Small intestine (tissue), 7 donors: ENCODE measurements around the gene MFRP. TPM values are rescaled to one million over a fixed set of nuclear protein-coding genes. Genes with fewer than 3 reads are reported as not detected.

ENCODE experiments used
- DNase-seq, 2 donors: peaks; one replicate each; pipeline versions ENCODE4 v3.0.0 to v3.0.0-alpha.2; 2013
- FAIRE-seq: peaks from 2 replicates; lab custom pipeline; 2012; peaks lifted over from hg19 to GRCh38; lab: Jason Lieb, UNC
- H3K27ac ChIP-seq, 3 donors: one replicate each; pipeline ENCODE4 v1.5.1; 2013; ENCODE audit warnings: low read length in 2 of 3, mild to moderate bottlenecking in 2 of 3, control low read depth in 1 of 3, inconsistent platforms in 1 of 3, low read depth in 1 of 3, moderate library complexity in 1 of 3
- H3K27me3 ChIP-seq, 3 donors: one replicate each; pipeline ENCODE4 v1.6.1; 2013; ENCODE audit warnings: low read length in 3 of 3, inconsistent platforms in 1 of 3; ENCODE audit not compliant: control insufficient read depth in 3 of 3, insufficient read depth in 3 of 3
- H3K36me3 ChIP-seq, 3 donors: one replicate each; pipeline ENCODE4 v1.6.1; 2013; ENCODE audit warnings: low read length in 3 of 3, inconsistent platforms in 1 of 3, low read depth in 1 of 3, mild to moderate bottlenecking in 1 of 3, moderate library complexity in 1 of 3; ENCODE audit not compliant: control insufficient read depth in 3 of 3, insufficient read depth in 2 of 3
- H3K4me1 ChIP-seq, 3 donors: one replicate each; pipeline ENCODE4 v1.6.1; 2013; ENCODE audit warnings: low read length in 2 of 3, inconsistent platforms in 1 of 3, low read depth in 1 of 3, mild to moderate bottlenecking in 1 of 3, moderate library complexity in 1 of 3; ENCODE audit not compliant: control insufficient read depth in 3 of 3, insufficient read depth in 2 of 3
- H3K4me3 ChIP-seq, 3 donors: one replicate each; pipeline ENCODE4 v1.5.1; 2013; ENCODE audit warnings: low read length in 3 of 3, control low read depth in 1 of 3, inconsistent platforms in 1 of 3, low read depth in 1 of 3, mild to moderate bottlenecking in 1 of 3, moderate library complexity in 1 of 3
- H3K9me3 ChIP-seq, 2 donors: one replicate each; pipeline ENCODE4 v1.6.1; 2013; ENCODE audit warnings: low read depth in 1 of 2, low read length in 1 of 2; ENCODE audit not compliant: control insufficient read depth in 2 of 2, insufficient read depth in 1 of 2
- WGBS, 3 donors: extraction: QIAGEN DNeasy Blood & Tissue Kit; methylation state at CpG; one replicate each; pipeline ENCODE4 v1.1.7; 2013; 5-methylcytosine and 5-hydroxymethylcytosine counted together
- polyA plus RNA-seq, 4 donors: library from polyadenylated mRNA; stranded (reverse) in 3 of 4; unstranded in 1 of 4; fragments of 200-250 nt in 3 of 4; fragments of 120-200 nt in 1 of 4; gene quantifications; one replicate each; pipeline versions ENCODE4 v1.2.1 to v1.2.3, GENCODE V29; 2013
- donor health status: healthy with polysubstance abuse.
- donor health status: control.
- donor health status: control.
- donor health status: Bipolar disorder and iron deficiency.
- donor health status: healthy.

MFRP gene
- polyA plus RNA-seq, 4 donors: 0.03 TPM; not detected in 3

- Histone ChIP-seq H3K4me3 (peak overlapping the region; percentile 24 to 65 (median 34)), H3K27me3 (peaks cover 4 to 65% (median 9%) of the 10 kb centered on the region in 3 donors), H3K9me3 (no peaks in the 10 kb centered on the region), H3K27ac (peak overlapping the region in 2 of 3 donors; percentile 68 to 72), H3K4me1 (peaks cover 0 to 52% (median 0%) of the 10 kb centered on the region in 3 donors), H3K36me3 (peaks cover 0 to 29% (median 0%) of the 10 kb centered on the region in 3 donors)
- DNase-seq (peak in 1 of 2 donors; percentile 47), FAIRE-seq (no peak)
- 0 to 1% (median 1%) methylated on average over 43 to 46 of the region's 46 CpGs for WGBS, 3 donors
These were observed 30.3 kb downstream of the MFRP start for GRCh38 chr11:119316016-119316728.

- Histone ChIP-seq H3K4me1 (peaks cover 0 to 48% (median 0%) of the 10 kb centered on the region in 3 donors), H3K27me3 (peaks cover 4 to 57% (median 9%) of the 10 kb centered on the region in 3 donors), H3K36me3 (peaks cover 0 to 37% (median 0%) of the 10 kb centered on the region in 3 donors), H3K27ac (peak overlapping the region in 2 of 3 donors; percentile 68 to 72), H3K4me3 (peak overlapping the region; percentile 7 to 65 (median 19)), H3K9me3 (no peaks in the 10 kb centered on the region)
- FAIRE-seq: no peak
- no peak for DNase-seq
- WGBS, 3 donors: 2 to 8% (median 3%) methylated on average over 25 to 29 of the region's 29 CpGs
These were observed 31.1 kb downstream of the MFRP start for GRCh38 chr11:119315131-119316015.

GRCh38 chr11:119314726-119315125 lies 31.8 kb downstream of the MFRP start:
- H3K36me3 ChIP-seq: peaks cover 0 to 40% (median 0%) of the 10 kb centered on the region in 3 donors
- no peaks in the 10 kb centered on the region for H3K9me3 ChIP-seq
- H3K4me3 ChIP-seq: peak overlapping the region in 1 of 3 donors; percentile 65
- H3K27me3 ChIP-seq: peaks cover 4 to 52% (median 9%) of the 10 kb centered on the region in 3 donors
- 53 to 67% (median 58%) methylated on average over 18 of the region's 18 CpGs for WGBS, 3 donors
- H3K27ac ChIP-seq: peak overlapping the region in 1 of 3 donors; percentile 72
- peaks cover 0 to 44% (median 0%) of the 10 kb centered on the region in 3 donors for H3K4me1 ChIP-seq
- FAIRE-seq (no peak), DNase-seq (no peak)

- WGBS, 3 donors: 64 to 81% (median 72%) methylated on average over 15 to 20 of the region's 20 CpGs
These were observed 35.8 kb downstream of the MFRP start for GRCh38 chr11:119310682-119311052.

GRCh38 chr11:119309953-119310681 lies 36.4 kb downstream of the MFRP start:
- 71 to 81% (median 75%) methylated on average over 17 of the region's 17 CpGs for WGBS, 3 donors
- Histone ChIP-seq H3K27me3 (peaks cover 0 to 11% (median 0%) of the 10 kb centered on the region in 3 donors), H3K4me3 (no peak overlapping the region), H3K27ac (no peak overlapping the region), H3K4me1 (peaks cover 0 to 5% (median 0%) of the 10 kb centered on the region in 3 donors), H3K9me3 (no peaks in the 10 kb centered on the region), H3K36me3 (peaks cover 0 to 66% (median 5%) of the 10 kb centered on the region in 3 donors)
- no peak for FAIRE-seq
- no peak for DNase-seq

More at GRCh38 chr11:119310682-119311052, 35.8 kb downstream of the MFRP start:
- peaks cover 0 to 16% (median 2%) of the 10 kb centered on the region in 3 donors for H3K27me3 ChIP-seq
- no peak for FAIRE-seq
- H3K36me3 ChIP-seq: peaks cover 0 to 65% (median 2%) of the 10 kb centered on the region in 3 donors
- H3K4me3 ChIP-seq: no peak overlapping the region
- no peak for DNase-seq
- H3K4me1 ChIP-seq: peaks cover 0 to 11% (median 0%) of the 10 kb centered on the region in 3 donors
- no peaks in the 10 kb centered on the region for H3K9me3 ChIP-seq
- H3K27ac ChIP-seq: no peak overlapping the region

- Histone ChIP-seq H3K4me3 (no peak overlapping the region), H3K4me1 (no peaks in the 10 kb centered on the region)
These were observed 37.1 kb downstream of the MFRP start for GRCh38 chr11:119309411-119309810.

GRCh38 chr11:119307974-119308373 lies 38.5 kb downstream of the MFRP start:
- Histone ChIP-seq H3K36me3 (peaks cover 2 to 61% (median 7%) of the 10 kb centered on the region in 3 donors), H3K27me3 (no peaks in the 10 kb centered on the region), H3K27ac (no peak overlapping the region), H3K4me1 (no peaks in the 10 kb centered on the region), H3K4me3 (no peak overlapping the region), H3K9me3 (no peaks in the 10 kb centered on the region)
- DNase-seq: no peak
- 77 to 95% (median 90%) methylated on average over 5 of the region's 5 CpGs for WGBS, 3 donors
- no peak for FAIRE-seq

More at GRCh38 chr11:119309411-119309810, 37.1 kb downstream of the MFRP start:
- WGBS, 3 donors: 86 to 89% (median 86%) methylated on average over 11 of the region's 11 CpGs
- Histone ChIP-seq H3K27ac (no peak overlapping the region), H3K9me3 (no peaks in the 10 kb centered on the region), H3K36me3 (peaks cover 0 to 62% (median 5%) of the 10 kb centered on the region in 3 donors), H3K27me3 (peaks cover 0 to 4% (median 0%) of the 10 kb centered on the region in 3 donors)
- DNase-seq: no peak
- FAIRE-seq: no peak
